Measurements from ENCODE around the gene HSD11B1.

- TF ChIP-seq CTCF (IDR thresholded peaks at IDR 0.05) (no peak), POLR2A (IDR thresholded peaks at IDR 0.05) (no peak), POLR2AphosphoS5 (IDR thresholded peaks at IDR 0.05) (no peak)
Observed at GRCh38 chr1:209720826-209721225, 16.2 kb downstream of the HSD11B1 start.
